K562 (cell line): Measurements from ENCODE around the gene KIF23. TPM values are rescaled to one million over a fixed set of nuclear protein-coding genes. Genes with fewer than 3 reads are reported as not detected.

Experiments
- CBX2 ChIP-seq: fragments of 200-600 bp; sonication (generic); IDR thresholded peaks from one replicate; pipeline ENCODE4 v1.6.1; 2012; ENCODE audit warnings: mild to moderate bottlenecking, low read length, inconsistent platforms; ENCODE audit not compliant: insufficient read depth, poor library complexity, severe bottlenecking
- CBX8 ChIP-seq: fragments of 200-600 bp; sonication (generic); IDR thresholded peaks from 2 replicates; pipeline ENCODE4 v1.6.1; 2012; ENCODE audit warnings: borderline replicate concordance, mixed run types, low read depth, mild to moderate bottlenecking, moderate library complexity, mixed read lengths, low read length, control low read depth, inconsistent platforms; ENCODE audit not compliant: poor library complexity, severe bottlenecking; ENCODE audit errors: extremely low read depth
- GTF2B ChIP-seq: IDR thresholded peaks from 2 replicates; pipeline ENCODE4 v1.6.1; 2011; ENCODE audit not compliant: insufficient read length; ENCODE audit errors: extremely low read depth
- HDAC6 ChIP-seq: IDR thresholded peaks from 2 replicates; pipeline ENCODE4 v1.6.1; 2012; ENCODE audit warnings: low read depth, mild to moderate bottlenecking, control low read depth, inconsistent platforms, low read length, moderate library complexity
- KLF1 ChIP-seq: fragments of 450-650 bp; IDR thresholded peaks from 2 replicates; pipeline ENCODE4 v1.6.1; 2016; ENCODE audit warnings: missing genetic modification characterization, missing compliant biosample characterization
- NELFE ChIP-seq: IDR thresholded peaks from 2 replicates; pipeline ENCODE4 v1.6.1; 2011; ENCODE audit warnings: mild to moderate bottlenecking; ENCODE audit not compliant: insufficient read depth, insufficient read length
- NKRF ChIP-seq: fragments of 450-650 bp; IDR thresholded peaks from 2 replicates; pipeline ENCODE4 v1.6.1; 2016; ENCODE audit warnings: borderline replicate concordance
- NUFIP1 ChIP-seq: fragments of 450-650 bp; IDR thresholded peaks from 2 replicates; pipeline ENCODE4 v1.6.1; 2018; ENCODE audit not compliant: partially characterized antibody
- PTBP1 ChIP-seq: fragments of 200-400 bp; formaldehyde crosslinking; IDR thresholded peaks from 2 replicates; pipeline ENCODE4 v1.6.1; 2017; ENCODE audit warnings: low read depth, low read length
- SAFB ChIP-seq: fragments of 200-400 bp; formaldehyde crosslinking; IDR thresholded peaks from 2 replicates; pipeline ENCODE4 v1.6.1; 2017; ENCODE audit warnings: low read depth, low read length, borderline replicate concordance
- SAFB2 ChIP-seq: fragments of 200-400 bp; formaldehyde crosslinking; IDR thresholded peaks from 2 replicates; pipeline ENCODE4 v1.6.1; 2018; ENCODE audit warnings: borderline replicate concordance, low read length, low read depth, moderate library complexity; ENCODE audit not compliant: severe bottlenecking
- VEZF1 ChIP-seq: fragments of 200-800 bp; sonication (Bioruptor generic); IDR thresholded peaks from 2 replicates; pipeline ENCODE4 v1.6.1; 2017; ENCODE audit warnings: missing genetic modification characterization, missing compliant biosample characterization
- ZNF146 ChIP-seq: IDR thresholded peaks from one replicate; pipeline ENCODE4 v1.6.1; 2018; ENCODE audit warnings: missing compliant biosample characterization; ENCODE audit not compliant: unreplicated experiment
- polyA plus RNA-seq, 8 experiments: library from polyadenylated mRNA; depleted of rRNA in 4 of 8; stranded (reverse) in 5 of 8; unstranded in 3 of 8; fragments of >200 nt; fragmentation: Nextera tagmentation in 2 of 8; fragmentation: Illumina TruSeq in 1 of 8; extraction: Ambion mirVana in 2 of 8; extraction: Trizol in 1 of 8; gene quantifications; 2 replicates each; pipeline versions ENCODE4 v1.2.1 to v1.2.3, GENCODE V29; 2011 to 2014; ENCODE audit warnings: inconsistent platforms in 1 of 8, missing spikeins in 1 of 8
- total RNA-seq, 7 experiments: library from RNA; depleted of rRNA in 6 of 7; stranded (reverse); fragments of >200 nt in 6 of 7; fragmentation: Illumina TruSeq in 2 of 7; extraction: Trizol in 2 of 7; gene quantifications; 2 replicates each; pipeline versions ENCODE4 v1.2.1 to v1.2.3, GENCODE V29; 2011 to 2021; ENCODE audit warnings: low replicate concordance in 1 of 7
- TF ChIP-seq, protein P1 (sequence below): fragments of 250-450 bp; sonication (Bioruptor Pico); IDR thresholded peaks from 2 replicates; pipeline ENCODE4 v1.8.0; 2022; ENCODE audit warnings: inconsistent platforms, mild to moderate bottlenecking, moderate library complexity, borderline replicate concordance
- TF ChIP-seq, protein P2 (sequence below): fragments of 250-450 bp; sonication (Bioruptor Pico); IDR thresholded peaks from 2 replicates; pipeline ENCODE4 v1.5.0; 2020; ENCODE audit warnings: mild to moderate bottlenecking
- TF ChIP-seq, protein P3 (sequence below): sonication (generic); formaldehyde crosslinking; IDR thresholded peaks from 2 replicates; pipeline ENCODE4 v1.8.1; 2023; ENCODE audit warnings: mild to moderate bottlenecking, missing genetic modification reagents

KIF23 gene
- total and polyA plus RNA-seq, 9 of the 15 experiments (the other 6 are each of a cell fraction or from before 2014, with no cell fraction given) = 29.4 to 58.2 (median 41.9) TPM

- TF ChIP-seq, protein P1, sequence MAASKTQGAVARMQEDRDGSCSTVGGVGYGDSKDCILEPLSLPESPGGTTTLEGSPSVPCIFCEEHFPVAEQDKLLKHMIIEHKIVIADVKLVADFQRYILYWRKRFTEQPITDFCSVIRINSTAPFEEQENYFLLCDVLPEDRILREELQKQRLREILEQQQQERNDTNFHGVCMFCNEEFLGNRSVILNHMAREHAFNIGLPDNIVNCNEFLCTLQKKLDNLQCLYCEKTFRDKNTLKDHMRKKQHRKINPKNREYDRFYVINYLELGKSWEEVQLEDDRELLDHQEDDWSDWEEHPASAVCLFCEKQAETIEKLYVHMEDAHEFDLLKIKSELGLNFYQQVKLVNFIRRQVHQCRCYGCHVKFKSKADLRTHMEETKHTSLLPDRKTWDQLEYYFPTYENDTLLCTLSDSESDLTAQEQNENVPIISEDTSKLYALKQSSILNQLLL (CRISPR knock-in tag) = no peak
- TF ChIP-seq ZNF146 (CRISPR knock-in tag) (no peak), CBX8 (no peak), SAFB (0 out of 2 replicates have a peak, but pooled peaks have one; percentile 0), NUFIP1 (no peak), HDAC6 (no peak), NELFE (peak; percentile 70), GTF2B (peak; percentile 97), SAFB2 (no peak), NKRF (peak; percentile 93), VEZF1 (CRISPR knock-in tag) (peak; percentile 34; the same call in 1 of the 2 replicates), KLF1 (peak; percentile 51; the same call in 1 of the 2 replicates), PTBP1 (peak; percentile 3; the same call in 1 of the 2 replicates), CBX2 (no peak)
- TF ChIP-seq, protein P2, sequence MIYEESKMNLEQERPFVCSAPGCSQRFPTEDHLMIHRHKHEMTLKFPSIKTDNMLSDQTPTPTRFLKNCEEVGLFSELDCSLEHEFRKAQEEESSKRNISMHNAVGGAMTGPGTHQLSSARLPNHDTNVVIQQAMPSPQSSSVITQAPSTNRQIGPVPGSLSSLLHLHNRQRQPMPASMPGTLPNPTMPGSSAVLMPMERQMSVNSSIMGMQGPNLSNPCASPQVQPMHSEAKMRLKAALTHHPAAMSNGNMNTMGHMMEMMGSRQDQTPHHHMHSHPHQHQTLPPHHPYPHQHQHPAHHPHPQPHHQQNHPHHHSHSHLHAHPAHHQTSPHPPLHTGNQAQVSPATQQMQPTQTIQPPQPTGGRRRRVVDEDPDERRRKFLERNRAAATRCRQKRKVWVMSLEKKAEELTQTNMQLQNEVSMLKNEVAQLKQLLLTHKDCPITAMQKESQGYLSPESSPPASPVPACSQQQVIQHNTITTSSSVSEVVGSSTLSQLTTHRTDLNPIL = no peak
- TF ChIP-seq, protein P3, sequence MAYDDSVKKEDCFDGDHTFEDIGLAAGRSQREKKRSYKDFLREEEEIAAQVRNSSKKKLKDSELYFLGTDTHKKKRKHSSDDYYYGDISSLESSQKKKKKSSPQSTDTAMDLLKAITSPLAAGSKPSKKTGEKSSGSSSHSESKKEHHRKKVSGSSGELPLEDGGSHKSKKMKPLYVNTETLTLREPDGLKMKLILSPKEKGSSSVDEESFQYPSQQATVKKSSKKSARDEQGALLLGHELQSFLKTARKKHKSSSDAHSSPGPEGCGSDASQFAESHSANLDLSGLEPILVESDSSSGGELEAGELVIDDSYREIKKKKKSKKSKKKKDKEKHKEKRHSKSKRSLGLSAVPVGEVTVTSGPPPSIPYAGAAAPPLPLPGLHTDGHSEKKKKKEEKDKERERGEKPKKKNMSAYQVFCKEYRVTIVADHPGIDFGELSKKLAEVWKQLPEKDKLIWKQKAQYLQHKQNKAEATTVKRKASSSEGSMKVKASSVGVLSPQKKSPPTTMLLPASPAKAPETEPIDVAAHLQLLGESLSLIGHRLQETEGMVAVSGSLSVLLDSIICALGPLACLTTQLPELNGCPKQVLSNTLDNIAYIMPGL (CRISPR knock-in tag) = peak; percentile 87; the same call in 1 of the 2 replicates
Observed at GRCh38 chr15:69452692-69453521, 38.8 kb downstream of the KIF23 start, which contains the start of gene RPLP1 (continued).
